MM.1S (cell line): ENCODE data around the gene E2F3.
"Not testable (repeated sequence)": the region's sequence is repeated elsewhere in the genome, so short reads cannot be mapped to it uniquely, and the experiment has no call there.

ENCODE experiments used
- EZH2 ChIP-seq: fragments of 300-600 bp; sonication (generic); optimal IDR thresholded peaks from 2 replicates; pipeline ENCODE3; 2017; ENCODE audit warnings: low read depth, mild to moderate bottlenecking, antibody characterized with exemption, low read length, mixed read lengths
- TF ChIP-seq, protein P1 (sequence below): fragments of 300-600 bp; sonication (generic); IDR thresholded peaks from 2 replicates; pipeline ENCODE4 v1.5.1; 2016; ENCODE audit warnings: antibody characterized with exemption, low read length, mixed read lengths

DNA sequence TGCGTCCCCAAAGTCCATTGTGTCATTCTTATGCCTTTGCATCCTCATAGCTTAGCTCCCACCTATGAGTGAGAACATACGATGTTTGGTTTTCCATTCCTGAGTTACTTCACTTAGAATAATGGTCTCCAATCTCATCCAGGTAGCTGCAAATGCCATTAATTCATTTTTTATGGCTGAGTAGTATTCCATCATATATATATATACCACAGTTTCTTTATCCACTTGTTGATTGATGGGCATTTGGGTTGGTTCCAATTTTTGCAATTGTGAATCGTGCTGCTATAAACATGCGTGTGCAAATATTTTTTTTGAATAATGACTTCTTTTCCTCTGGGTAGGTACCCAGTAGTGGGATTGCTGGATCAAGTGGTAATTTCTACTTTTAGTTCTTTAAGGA lies 63.9 kb downstream of the E2F3 start:
- TF ChIP-seq, protein P1, sequence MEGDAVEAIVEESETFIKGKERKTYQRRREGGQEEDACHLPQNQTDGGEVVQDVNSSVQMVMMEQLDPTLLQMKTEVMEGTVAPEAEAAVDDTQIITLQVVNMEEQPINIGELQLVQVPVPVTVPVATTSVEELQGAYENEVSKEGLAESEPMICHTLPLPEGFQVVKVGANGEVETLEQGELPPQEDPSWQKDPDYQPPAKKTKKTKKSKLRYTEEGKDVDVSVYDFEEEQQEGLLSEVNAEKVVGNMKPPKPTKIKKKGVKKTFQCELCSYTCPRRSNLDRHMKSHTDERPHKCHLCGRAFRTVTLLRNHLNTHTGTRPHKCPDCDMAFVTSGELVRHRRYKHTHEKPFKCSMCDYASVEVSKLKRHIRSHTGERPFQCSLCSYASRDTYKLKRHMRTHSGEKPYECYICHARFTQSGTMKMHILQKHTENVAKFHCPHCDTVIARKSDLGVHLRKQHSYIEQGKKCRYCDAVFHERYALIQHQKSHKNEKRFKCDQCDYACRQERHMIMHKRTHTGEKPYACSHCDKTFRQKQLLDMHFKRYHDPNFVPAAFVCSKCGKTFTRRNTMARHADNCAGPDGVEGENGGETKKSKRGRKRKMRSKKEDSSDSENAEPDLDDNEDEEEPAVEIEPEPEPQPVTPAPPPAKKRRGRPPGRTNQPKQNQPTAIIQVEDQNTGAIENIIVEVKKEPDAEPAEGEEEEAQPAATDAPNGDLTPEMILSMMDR = not testable (repeated sequence)
- not testable (repeated sequence) for TF ChIP-seq EZH2
